IMR-90 (cell line): Measurements from ENCODE around the gene PHACTR2. TPM values are rescaled to one million over a fixed set of nuclear protein-coding genes. Genes with fewer than 3 reads are reported as not detected.

Experiments used
- ATAC-seq: fragments of 200-7000 bp; cut with Tn5 transposase; 2 replicates; pipeline ENCODE4 v1.9.1; 2020; ENCODE audit warnings: low read depth, mild to moderate bottlenecking, moderate library complexity
- BruUV-seq: library from RNA; stranded (reverse); fragments of 400-500 nt; replicated peaks from 2 replicates; lab custom pipeline; 2021; lab: Mats Ljungman, UMichigan
- CTCF ChIA-PET: fragments of 300-600 bp; formaldehyde crosslinking; extraction: SDS; loops from one replicate; lab custom pipeline; 2021; ENCODE audit warnings: antibody characterized with exemption; lab: Yijun Ruan, JAX
- POLR2A ChIA-PET: fragments of 300-600 bp; sonication (Branson Sonifier 250); formaldehyde crosslinking; loops from one replicate; lab custom pipeline; 2022; ENCODE audit warnings: antibody characterized with exemption; ENCODE audit not compliant: unreplicated experiment; lab: Charles Lee
- DNase-seq: peaks from one replicate; pipeline ENCODE4 v3.0.0; 2013
- H2AFZ ChIP-seq: replicated peaks from 2 replicates; pipeline ENCODE3; 2013; ENCODE audit warnings: low read length, mild to moderate bottlenecking; ENCODE audit not compliant: poor library complexity
- H2AK5ac ChIP-seq: 2 replicates; pipeline ENCODE4 v1.6.1; 2013; ENCODE audit warnings: low read depth, low read length, inconsistent platforms
- H2AK9ac ChIP-seq: replicated peaks from 2 replicates; pipeline ENCODE3; 2013; ENCODE audit warnings: mild to moderate bottlenecking, low read depth, low read length, moderate library complexity; ENCODE audit not compliant: poor library complexity
- H2BK120ac ChIP-seq: 2 replicates; pipeline ENCODE4 v1.6.1; 2013; ENCODE audit warnings: low read depth, low read length, inconsistent platforms
- H2BK15ac ChIP-seq: 3 replicates; pipeline ENCODE4 v1.6.1; 2013; ENCODE audit warnings: low read depth, low read length, inconsistent platforms
- H2BK20ac ChIP-seq: 2 replicates; pipeline ENCODE4 v1.6.1; 2013; ENCODE audit warnings: low read depth, mild to moderate bottlenecking, inconsistent platforms, low read length, moderate library complexity
- H2BK5ac ChIP-seq: 2 replicates; pipeline ENCODE4 v1.6.1; 2013; ENCODE audit warnings: mild to moderate bottlenecking, low read depth, low read length, inconsistent platforms; ENCODE audit not compliant: poor library complexity, severe bottlenecking
- H3K14ac ChIP-seq: replicated peaks from 2 replicates; pipeline ENCODE4 v1.6.1; 2013; ENCODE audit warnings: low read depth, low read length, inconsistent platforms
- H3K18ac ChIP-seq: 2 replicates; pipeline ENCODE4 v1.6.1; 2013; ENCODE audit warnings: low read depth, low read length, control low read depth
- H3K23ac ChIP-seq: 2 replicates; pipeline ENCODE4 v1.6.1; 2013; ENCODE audit warnings: low read depth, low read length, inconsistent platforms
- H3K27ac ChIP-seq: 2 replicates; pipeline ENCODE4 v1.5.1; 2013; ENCODE audit warnings: mild to moderate bottlenecking, control low read depth, low read length; ENCODE audit not compliant: insufficient read depth
- H3K27me3 ChIP-seq: 2 replicates; pipeline ENCODE4 v1.6.1; 2013; ENCODE audit warnings: low read length; ENCODE audit not compliant: control insufficient read depth, insufficient read depth
- H3K36me3 ChIP-seq: 2 replicates; pipeline ENCODE4 v1.6.1; 2013; ENCODE audit warnings: low read length, mixed read lengths; ENCODE audit not compliant: control insufficient read depth, insufficient read depth
- H3K4ac ChIP-seq: 2 replicates; pipeline ENCODE4 v1.6.1; 2013; ENCODE audit warnings: low read depth, low read length, inconsistent platforms
- H3K4me1 ChIP-seq: 2 replicates; pipeline ENCODE4 v1.6.1; 2013; ENCODE audit warnings: low read length, mixed read lengths; ENCODE audit not compliant: control insufficient read depth, insufficient read depth
- H3K4me2 ChIP-seq: 2 replicates; pipeline ENCODE4 v1.6.1; 2013; ENCODE audit warnings: low read depth, mild to moderate bottlenecking, control low read depth, low read length, moderate library complexity
- H3K4me3 ChIP-seq: 2 replicates; pipeline ENCODE4 v1.5.1; 2013; ENCODE audit warnings: low read depth, mild to moderate bottlenecking, control low read depth, low read length, moderate library complexity; ENCODE audit not compliant: insufficient read depth
- H3K56ac ChIP-seq: 2 replicates; pipeline ENCODE4 v1.6.1; 2013; ENCODE audit warnings: low read length, inconsistent platforms; ENCODE audit not compliant: insufficient read depth; ENCODE audit errors: extremely low read depth
- H3K79me1 ChIP-seq, 2 experiments: 2 replicates each; pipeline ENCODE4 v1.6.1; 2013; ENCODE audit warnings: low read length in 2 of 2, inconsistent platforms in 1 of 2, low read depth in 1 of 2
- H3K9ac ChIP-seq: 2 replicates; pipeline ENCODE4 v1.6.1; 2013; ENCODE audit warnings: low read depth, low read length, control low read depth
- H3K9me1 ChIP-seq: 2 replicates; pipeline ENCODE4 v1.6.1; 2013; ENCODE audit warnings: low read length, inconsistent platforms; ENCODE audit not compliant: insufficient read depth
- H3K9me3 ChIP-seq: 2 replicates; pipeline ENCODE4 v1.6.1; 2013; ENCODE audit warnings: low read length; ENCODE audit not compliant: control insufficient read depth, insufficient read depth
- H4K20me1 ChIP-seq: 2 replicates; pipeline ENCODE4 v1.6.1; 2013; ENCODE audit warnings: low read length, inconsistent platforms; ENCODE audit not compliant: insufficient read depth
- H4K5ac ChIP-seq: 2 replicates; pipeline ENCODE4 v1.6.1; 2013; ENCODE audit warnings: mild to moderate bottlenecking, low read depth, low read length, control low read depth
- H4K8ac ChIP-seq, 2 experiments: 2 replicates each; pipeline ENCODE4 v1.6.1; 2013; ENCODE audit warnings: low read depth in 2 of 2, low read length in 2 of 2, control low read depth in 1 of 2, inconsistent platforms in 1 of 2
- H4K91ac ChIP-seq: 2 replicates; pipeline ENCODE4 v1.6.1; 2013; ENCODE audit warnings: low read depth, low read length, inconsistent platforms; ENCODE audit not compliant: insufficient read depth
- BHLHE40 ChIP-seq: fragments of 150-350 bp; IDR thresholded peaks from 2 replicates; pipeline ENCODE4 v1.6.1; 2016; ENCODE audit warnings: mild to moderate bottlenecking, low read depth, low read length
- CEBPB ChIP-seq: IDR thresholded peaks from 2 replicates; pipeline ENCODE4 v1.6.1; 2012; ENCODE audit warnings: low read depth, low read length, improper control_type of control experiment
- CHD1 ChIP-seq: IDR thresholded peaks from 2 replicates; pipeline ENCODE4 v1.6.1; 2012; ENCODE audit warnings: low read depth, low read length, improper control_type of control experiment
- FOS ChIP-seq: fragments of 150-350 bp; IDR thresholded peaks from 2 replicates; pipeline ENCODE4 v1.6.1; 2016; ENCODE audit warnings: low read depth, low read length
- MAFK ChIP-seq: IDR thresholded peaks from 2 replicates; pipeline ENCODE4 v1.6.1; 2012; ENCODE audit warnings: low read depth, low read length, improper control_type of control experiment
- MAZ ChIP-seq: IDR thresholded peaks from 2 replicates; pipeline ENCODE4 v1.6.1; 2012; ENCODE audit warnings: low read depth, mild to moderate bottlenecking, low read length, improper control_type of control experiment, moderate library complexity, borderline replicate concordance
- MXI1 ChIP-seq: IDR thresholded peaks from 2 replicates; pipeline ENCODE4 v1.6.1; 2012; ENCODE audit warnings: low read depth, mild to moderate bottlenecking, low read length, moderate library complexity, borderline replicate concordance
- NFE2L2 ChIP-seq: fragments of 150-350 bp; IDR thresholded peaks from 2 replicates; pipeline ENCODE4 v1.6.1; 2016; ENCODE audit warnings: low read depth, mild to moderate bottlenecking, low read length
- POLR2A ChIP-seq: IDR thresholded peaks from 2 replicates; pipeline ENCODE4 v1.6.1; 2012; ENCODE audit warnings: mild to moderate bottlenecking, low read depth, low read length
- RAD21 ChIP-seq: IDR thresholded peaks from 2 replicates; pipeline ENCODE4 v1.6.1; 2012; ENCODE audit warnings: low read length, improper control_type of control experiment
- RCOR1 ChIP-seq: IDR thresholded peaks from 2 replicates; pipeline ENCODE4 v1.6.1; 2012; ENCODE audit warnings: mild to moderate bottlenecking, low read length, improper control_type of control experiment; ENCODE audit not compliant: insufficient replicate concordance
- RFX5 ChIP-seq: IDR thresholded peaks from 2 replicates; pipeline ENCODE4 v1.8.0; 2012; ENCODE audit warnings: low read depth, mild to moderate bottlenecking, low read length, moderate library complexity
- SMC3 ChIP-seq: fragments of 150-350 bp; IDR thresholded peaks from 2 replicates; pipeline ENCODE4 v1.6.1; 2016; ENCODE audit warnings: low read depth, mild to moderate bottlenecking, antibody characterized with exemption, low read length, moderate library complexity
- WGBS, 2 experiments: methylation state at CpG; one replicate each; pipeline versions ENCODE4 v1.1.5 to v1.1.7; 2013; ENCODE audit warnings: missing lambda C conversion rate in 2 of 2; ENCODE audit not compliant: insufficient read length in 1 of 2; ENCODE audit errors: extremely low coverage in 2 of 2; 5-methylcytosine and 5-hydroxymethylcytosine counted together
- dilution Hi-C: fragments of 300-500 bp; cut with HindIII; formaldehyde crosslinking; loops from one replicate; pipeline ENCODE4 v1.14.3; 2018; ENCODE audit warnings: low sequenced_read_pairs; ENCODE audit not compliant: unreplicated experiment
- in situ Hi-C: fragments of 300-500 bp; cut with MboI; formaldehyde crosslinking; loops from 3 replicates; pipeline ENCODE4 v1.14.3; 2019; ENCODE audit warnings: low sequenced_read_pairs, inconsistent platforms, mixed read lengths
- intact Hi-C: fragments of 100-400 bp; cut with micrococcal nuclease; formaldehyde crosslinking; loops from 2 replicates; pipeline ENCODE4 v1.10.0; 2022
- polyA plus RNA-seq, 3 experiments: library from polyadenylated mRNA; depleted of rRNA; stranded (reverse); fragments of >200 nt; gene quantifications; 2 replicates each; pipeline ENCODE4 v1.2.3, GENCODE V29; 2012; ENCODE audit warnings: low replicate concordance in 1 of 3
- total RNA-seq: library from RNA; depleted of rRNA; stranded (reverse); fragments of >200 nt; gene quantifications from 2 replicates; pipeline ENCODE4 v1.2.3, GENCODE V29; 2012
- TF ChIP-seq, protein P1 (sequence below): conservative IDR thresholded peaks from 2 replicates; pipeline ENCODE4 v1.5.1; 2012; ENCODE audit warnings: mild to moderate bottlenecking, low read depth, low read length, improper control_type of control experiment
- TF ChIP-seq, protein P2 (sequence below): fragments of 150-350 bp; IDR thresholded peaks from 2 replicates; pipeline ENCODE4 v1.6.1; 2017; ENCODE audit warnings: mild to moderate bottlenecking, antibody characterized with exemption, low read length, low read depth
- TF ChIP-seq, protein P3 (sequence below): fragments of 150-350 bp; IDR thresholded peaks from 2 replicates; pipeline ENCODE4 v1.6.1; 2016; ENCODE audit warnings: low read depth, mild to moderate bottlenecking, low read length, moderate library complexity, borderline replicate concordance

The PHACTR2 gene
- total and polyA plus RNA-seq, 2 of the 4 experiments (the other 2 are of a cell fraction), result 14.5 to 74.2 TPM

DNA sequence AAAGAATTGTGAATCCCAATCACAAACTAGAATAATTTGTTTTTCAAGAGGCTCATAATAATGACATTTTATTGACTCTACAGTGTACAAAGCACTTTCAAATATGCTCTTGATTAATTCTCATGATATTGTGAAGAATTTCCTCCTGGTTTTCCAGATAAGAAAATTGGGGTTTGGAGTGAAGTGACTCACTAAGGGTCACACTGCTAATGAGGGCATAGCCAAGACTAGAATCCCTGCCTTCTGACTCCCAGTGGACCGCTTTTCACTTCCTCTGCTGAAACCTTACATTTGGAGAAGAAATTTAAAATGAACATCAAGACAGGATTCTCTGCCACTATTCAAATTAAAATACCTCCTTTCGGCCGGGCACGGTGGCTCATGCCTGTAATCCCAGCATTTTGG, 127.1 kb downstream of the PHACTR2 start:
- in situ Hi-C loops (no loop called here), intact Hi-C loops (loop anchor here (2.0 kb wide), 1 partner anchor 42 kb away; no protein-coding TSS in a partner anchor), dilution Hi-C loops (no loop called here)
- H3K56ac ChIP-seq, result no peak overlapping the region
- no peak overlapping the region for H3K27ac ChIP-seq
- peaks cover 17% of the 10 kb centered on the region for H3K4me1 ChIP-seq
- H2AK5ac ChIP-seq, result no peak overlapping the region
- DNase-seq (no peak), ATAC-seq (no peak)
- H3K9me3 ChIP-seq, result no peaks in the 10 kb centered on the region
- H4K8ac ChIP-seq, result peak overlapping the region in 1 of 2 experiments; percentile 59; a peak in 1 of 4 replicates
- H3K27me3 ChIP-seq, result no peaks in the 10 kb centered on the region
- WGBS, 2 experiments, result no CpG with 5 or more reads among the region's 4 CpGs
- 0 out of 2 replicates have a peak overlapping the region, but pooled peaks have one; percentile 11 for H4K91ac ChIP-seq
- ChIA-PET CTCF (interaction anchor here (0.7 kb wide), 1 partner anchor 1097 kb away, joined by 3 read pairs; no protein-coding TSS in a partner anchor), POLR2A (no interaction called here)
- no peak overlapping the region for H3K4me2 ChIP-seq
- BruUV-seq, result no TSS peak
- H3K36me3 ChIP-seq, result peaks cover 3% of the 10 kb centered on the region; the same call in 1 of the 2 replicates
- 0 out of 2 replicates have a peak overlapping the region, but pooled peaks have one; percentile 47 for H3K23ac ChIP-seq
- 0 out of 2 replicates have a peak overlapping the region, but pooled peaks have one; percentile 37 for H3K14ac ChIP-seq
- peak overlapping the region; percentile 16 for H2BK5ac ChIP-seq
- H3K9me1 ChIP-seq, result peaks cover 20% of the 10 kb centered on the region
- no peak overlapping the region; the same call in 1 of the 2 replicates for H3K18ac ChIP-seq
- no peaks in the 10 kb centered on the region; the same call in 1 of the 2 replicates for H4K20me1 ChIP-seq
- peak overlapping the region; percentile 52 for H2BK120ac ChIP-seq
- no peak overlapping the region for H2AFZ ChIP-seq
- H3K4ac ChIP-seq, result peak overlapping the region; percentile 52
- H4K5ac ChIP-seq, result no peak overlapping the region
- H3K4me3 ChIP-seq, result no peak overlapping the region
- H2AK9ac ChIP-seq, result no peak overlapping the region
- TF ChIP-seq RFX5 (no peak), NFE2L2 (no peak), MAZ (no peak), BHLHE40 (no peak), CEBPB (no peak), POLR2A (no peak), RAD21 (no peak), FOS (no peak), MXI1 (no peak), CHD1 (no peak), MAFK (no peak), SMC3 (no peak), RCOR1 (no peak)
- TF ChIP-seq, protein P1, sequence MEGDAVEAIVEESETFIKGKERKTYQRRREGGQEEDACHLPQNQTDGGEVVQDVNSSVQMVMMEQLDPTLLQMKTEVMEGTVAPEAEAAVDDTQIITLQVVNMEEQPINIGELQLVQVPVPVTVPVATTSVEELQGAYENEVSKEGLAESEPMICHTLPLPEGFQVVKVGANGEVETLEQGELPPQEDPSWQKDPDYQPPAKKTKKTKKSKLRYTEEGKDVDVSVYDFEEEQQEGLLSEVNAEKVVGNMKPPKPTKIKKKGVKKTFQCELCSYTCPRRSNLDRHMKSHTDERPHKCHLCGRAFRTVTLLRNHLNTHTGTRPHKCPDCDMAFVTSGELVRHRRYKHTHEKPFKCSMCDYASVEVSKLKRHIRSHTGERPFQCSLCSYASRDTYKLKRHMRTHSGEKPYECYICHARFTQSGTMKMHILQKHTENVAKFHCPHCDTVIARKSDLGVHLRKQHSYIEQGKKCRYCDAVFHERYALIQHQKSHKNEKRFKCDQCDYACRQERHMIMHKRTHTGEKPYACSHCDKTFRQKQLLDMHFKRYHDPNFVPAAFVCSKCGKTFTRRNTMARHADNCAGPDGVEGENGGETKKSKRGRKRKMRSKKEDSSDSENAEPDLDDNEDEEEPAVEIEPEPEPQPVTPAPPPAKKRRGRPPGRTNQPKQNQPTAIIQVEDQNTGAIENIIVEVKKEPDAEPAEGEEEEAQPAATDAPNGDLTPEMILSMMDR, result no peak
- TF ChIP-seq, protein P2, sequence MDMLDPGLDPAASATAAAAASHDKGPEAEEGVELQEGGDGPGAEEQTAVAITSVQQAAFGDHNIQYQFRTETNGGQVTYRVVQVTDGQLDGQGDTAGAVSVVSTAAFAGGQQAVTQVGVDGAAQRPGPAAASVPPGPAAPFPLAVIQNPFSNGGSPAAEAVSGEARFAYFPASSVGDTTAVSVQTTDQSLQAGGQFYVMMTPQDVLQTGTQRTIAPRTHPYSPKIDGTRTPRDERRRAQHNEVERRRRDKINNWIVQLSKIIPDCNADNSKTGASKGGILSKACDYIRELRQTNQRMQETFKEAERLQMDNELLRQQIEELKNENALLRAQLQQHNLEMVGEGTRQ, result no peak
- TF ChIP-seq, protein P3, sequence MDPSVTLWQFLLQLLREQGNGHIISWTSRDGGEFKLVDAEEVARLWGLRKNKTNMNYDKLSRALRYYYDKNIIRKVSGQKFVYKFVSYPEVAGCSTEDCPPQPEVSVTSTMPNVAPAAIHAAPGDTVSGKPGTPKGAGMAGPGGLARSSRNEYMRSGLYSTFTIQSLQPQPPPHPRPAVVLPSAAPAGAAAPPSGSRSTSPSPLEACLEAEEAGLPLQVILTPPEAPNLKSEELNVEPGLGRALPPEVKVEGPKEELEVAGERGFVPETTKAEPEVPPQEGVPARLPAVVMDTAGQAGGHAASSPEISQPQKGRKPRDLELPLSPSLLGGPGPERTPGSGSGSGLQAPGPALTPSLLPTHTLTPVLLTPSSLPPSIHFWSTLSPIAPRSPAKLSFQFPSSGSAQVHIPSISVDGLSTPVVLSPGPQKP, result no peak
- H2BK15ac ChIP-seq, result no peak overlapping the region
- peaks cover 4 to 37% of the 10 kb centered on the region in 2 experiments; a peak in 3 of 4 replicates for H3K79me1 ChIP-seq
- H3K9ac ChIP-seq, result no peak overlapping the region
- H2BK20ac ChIP-seq, result peak overlapping the region; percentile 25; the same call in 1 of the 2 replicates
